ENCODE measurements around the gene SF3A1.

- TF ChIP-seq SP1 (IDR thresholded peaks at IDR 0.05) (no peak), NFRKB (IDR thresholded peaks at IDR 0.05) (no peak), FOXK2 (IDR thresholded peaks at IDR 0.05) (no peak), BHLHE40 (IDR thresholded peaks at IDR 0.05; ENCODE audit: borderline replicate concordance) (no peak), FOXA1 (IDR thresholded peaks at IDR 0.05) (no peak), PKNOX1 (IDR thresholded peaks at IDR 0.05) (no peak), ZNF384 (IDR thresholded peaks at IDR 0.05) (no peak), ELF4 (IDR thresholded peaks at IDR 0.05) (no peak), SUZ12 (IDR thresholded peaks at IDR 0.05) (no peak), ARNT (IDR thresholded peaks at IDR 0.05) (no peak), L3MBTL2 (conservative IDR thresholded peaks at IDR 0.05) (no peak)
Observed at GRCh38 chr22:30361916-30362650, 5.4 kb upstream of the SF3A1 start.
